Measurements from ENCODE around the gene SP5. TPM values are rescaled to one million over a fixed set of nuclear protein-coding genes. Genes with fewer than 3 reads are reported as not detected.

The SP5 gene
- total RNA-seq, 2 experiments from 2014 or later: not detected

GRCh38 chr2:170713543-170714380 lies 1.4 kb upstream of the SP5 start:
- H3K4me3 Mint-ChIP-seq: peak overlapping the region; percentile 51
- peaks cover 78% of the 10 kb centered on the region for H3K27me3 Mint-ChIP-seq
- no peak overlapping the region for H3K27ac Mint-ChIP-seq
- no peaks in the 10 kb centered on the region for H3K9me3 Mint-ChIP-seq
- no peaks in the 10 kb centered on the region for H3K36me3 Mint-ChIP-seq (ENCODE audit: low read depth)
- POLR2A ChIA-PET: no interaction called here
- DNase-seq: no peak
- H3K4me1 Mint-ChIP-seq: peaks cover 23% of the 10 kb centered on the region
- CTCF ChIA-PET: interaction anchor here (0.8 to 2.2 kb wide), 2 partner anchors 102 to 390 kb away, joined by 3 to 8 read pairs; partner anchors contain the start of gene GAD1

- no peaks in the 10 kb centered on the region for H3K9me3 Mint-ChIP-seq
- H3K4me1 Mint-ChIP-seq: peaks cover 23% of the 10 kb centered on the region
- CTCF ChIA-PET: interaction anchor here (1.0 to 2.2 kb wide), 3 partner anchors 102 to 305 kb away, joined by 3 to 8 read pairs (median 7); partner anchors contain the start of gene GAD1
- no peak for DNase-seq
- peaks cover 78% of the 10 kb centered on the region for H3K27me3 Mint-ChIP-seq
- peak overlapping the region; percentile 2 for H3K27ac Mint-ChIP-seq
- H3K36me3 Mint-ChIP-seq (ENCODE audit: low read depth): no peaks in the 10 kb centered on the region
- H3K4me3 Mint-ChIP-seq: peak overlapping the region; percentile 75
- POLR2A ChIA-PET: no interaction called here
Observed at GRCh38 chr2:170714381-170715061, 616 bp upstream of the SP5 start.

- no peak for DNase-seq
- Mint-ChIP-seq H3K27ac (no peak overlapping the region), H3K36me3 (ENCODE audit: low read depth) (no peaks in the 10 kb centered on the region), H3K4me1 (peaks cover 23% of the 10 kb centered on the region), H3K4me3 (peak overlapping the region; percentile 75), H3K27me3 (peaks cover 68% of the 10 kb centered on the region), H3K9me3 (no peaks in the 10 kb centered on the region)
- ChIA-PET CTCF (interaction anchor here (1.0 to 1.7 kb wide), 5 partner anchors 97 to 307 kb away, joined by 3 to 7 read pairs (median 5); partner anchors contain the start of gene GAD1), POLR2A (no interaction called here)
Observed at GRCh38 chr2:170715932-170716777, 1.0 kb downstream of the SP5 start.

- Mint-ChIP-seq H3K9me3 (no peaks in the 10 kb centered on the region), H3K36me3 (ENCODE audit: low read depth) (no peaks in the 10 kb centered on the region), H3K27me3 (peaks cover 64% of the 10 kb centered on the region), H3K4me3 (peak overlapping the region; percentile 13), H3K27ac (no peak overlapping the region), H3K4me1 (peaks cover 23% of the 10 kb centered on the region)
- DNase-seq: peak; percentile 35
- CTCF ChIA-PET: interaction anchor here (0.6 to 1.7 kb wide), 6 partner anchors 96 to 1483 kb away, joined by 3 to 5 read pairs (median 4); no protein-coding TSS in a partner anchor
- POLR2A ChIA-PET: no interaction called here
Observed at GRCh38 chr2:170716851-170717598, 1.9 kb downstream of the SP5 start.

- Mint-ChIP-seq H3K36me3 (ENCODE audit: low read depth) (no peaks in the 10 kb centered on the region), H3K4me3 (no peak overlapping the region), H3K9me3 (no peaks in the 10 kb centered on the region), H3K27ac (no peak overlapping the region), H3K4me1 (peaks cover 20% of the 10 kb centered on the region), H3K27me3 (peaks cover 61% of the 10 kb centered on the region)
- DNase-seq: no peak
- ChIA-PET POLR2A (no interaction called here), CTCF (interaction anchor here (0.6 to 1.7 kb wide), 6 partner anchors 95 to 1483 kb away, joined by 3 to 5 read pairs (median 4); no protein-coding TSS in a partner anchor)
Observed at GRCh38 chr2:170717599-170717963, 2.4 kb downstream of the SP5 start.

GRCh38 chr2:170717991-170718589 lies 3.0 kb downstream of the SP5 start:
- Mint-ChIP-seq H3K27ac (no peak overlapping the region), H3K9me3 (no peaks in the 10 kb centered on the region), H3K4me1 (peaks cover 18% of the 10 kb centered on the region), H3K36me3 (ENCODE audit: low read depth) (no peaks in the 10 kb centered on the region), H3K27me3 (peaks cover 56% of the 10 kb centered on the region), H3K4me3 (no peak overlapping the region)
- no peak for DNase-seq
- POLR2A ChIA-PET: no interaction called here
- CTCF ChIA-PET: interaction anchor here (1.0 to 1.7 kb wide), 4 partner anchors 95 to 395 kb away, joined by 3 to 5 read pairs (median 4); no protein-coding TSS in a partner anchor

GRCh38 chr2:170719810-170720209 lies 4.7 kb downstream of the SP5 start:
- no peaks in the 10 kb centered on the region for H3K9me3 Mint-ChIP-seq
- no peak overlapping the region for H3K4me3 Mint-ChIP-seq
- DNase-seq: no peak
- H3K36me3 Mint-ChIP-seq (ENCODE audit: low read depth): no peaks in the 10 kb centered on the region
- H3K4me1 Mint-ChIP-seq: peaks cover 15% of the 10 kb centered on the region
- peaks cover 55% of the 10 kb centered on the region for H3K27me3 Mint-ChIP-seq
- ChIA-PET CTCF (interaction anchor here (1.4 kb wide), 1 partner anchor 94 kb away, joined by 3 read pairs; no protein-coding TSS in a partner anchor), POLR2A (no interaction called here)
- no peak overlapping the region for H3K27ac Mint-ChIP-seq

GRCh38 chr2:170721678-170722077 lies 6.5 kb downstream of the SP5 start:
- Mint-ChIP-seq H3K27ac (no peak overlapping the region), H3K4me3 (no peak overlapping the region), H3K36me3 (ENCODE audit: low read depth) (no peaks in the 10 kb centered on the region), H3K9me3 (no peaks in the 10 kb centered on the region), H3K27me3 (peaks cover 44% of the 10 kb centered on the region), H3K4me1 (peaks cover 7% of the 10 kb centered on the region)
- POLR2A ChIA-PET: no interaction called here
- DNase-seq: no peak
- CTCF ChIA-PET: interaction anchor here (0.6 kb wide), 1 partner anchor 1269 kb away, joined by 6 read pairs; no protein-coding TSS in a partner anchor

- CTCF ChIA-PET: interaction anchor here (0.6 to 0.7 kb wide), 2 partner anchors 27 to 1270 kb away, joined by 4 to 6 read pairs; no protein-coding TSS in a partner anchor
- Mint-ChIP-seq H3K9me3 (no peaks in the 10 kb centered on the region), H3K36me3 (ENCODE audit: low read depth) (no peaks in the 10 kb centered on the region), H3K4me3 (no peak overlapping the region), H3K27me3 (peaks cover 40% of the 10 kb centered on the region), H3K27ac (no peak overlapping the region), H3K4me1 (peaks cover 6% of the 10 kb centered on the region)
- DNase-seq: no peak
- POLR2A ChIA-PET: no interaction called here
Observed at GRCh38 chr2:170722301-170722700, 7.2 kb downstream of the SP5 start.

GRCh38 chr2:170723446-170723958 lies 8.4 kb downstream of the SP5 start:
- no peak overlapping the region for H3K4me3 Mint-ChIP-seq
- no peaks in the 10 kb centered on the region for H3K9me3 Mint-ChIP-seq
- no peak overlapping the region for H3K27ac Mint-ChIP-seq
- POLR2A ChIA-PET: no interaction called here
- DNase-seq: no peak
- no peaks in the 10 kb centered on the region for H3K36me3 Mint-ChIP-seq (ENCODE audit: low read depth)
- H3K4me1 Mint-ChIP-seq: no peaks in the 10 kb centered on the region
- CTCF ChIA-PET: no interaction called here
- H3K27me3 Mint-ChIP-seq: peaks cover 35% of the 10 kb centered on the region

GRCh38 chr2:170733798-170734600 lies 18.9 kb downstream of the SP5 start:
- ChIA-PET CTCF (no interaction called here), POLR2A (no interaction called here)
- Mint-ChIP-seq H3K27me3 (peaks cover 18% of the 10 kb centered on the region), H3K36me3 (ENCODE audit: low read depth) (no peaks in the 10 kb centered on the region), H3K27ac (no peak overlapping the region), H3K4me3 (no peak overlapping the region), H3K4me1 (no peaks in the 10 kb centered on the region), H3K9me3 (no peaks in the 10 kb centered on the region)
- DNase-seq: no peak

Measured in activated CD4-positive, alpha-beta memory T cell treated with anti-CD3 and anti-CD28 coated beads, Interleukin-2, amount 10 ng/mL, durations not matched to agents 7 days and 5 days (primary cell).